Neutrophil (primary cell): Measurements from ENCODE around the gene FRYL.
"Not testable (repeated sequence)": the region's sequence is repeated elsewhere in the genome, so short reads cannot be mapped to it uniquely, and the experiment has no call there.

Experiments used
- H3K27ac ChIP-seq: fragments of 200-600 bp; sonication (generic); 2 replicates; pipeline ENCODE4 v1.5.1; 2016; ENCODE audit warnings: mild to moderate bottlenecking, moderate library complexity
- H3K27me3 ChIP-seq: fragments of 200-600 bp; sonication (generic); 2 replicates; pipeline ENCODE4 v1.6.0; 2016; ENCODE audit warnings: mild to moderate bottlenecking
- H3K36me3 ChIP-seq: fragments of 200-600 bp; sonication (generic); 2 replicates; pipeline ENCODE4 v1.5.1; 2017
- H3K4me1 ChIP-seq, 2 experiments: fragments of 200-600 bp in 1 of 2; sonication (generic) in 1 of 2; 1 replicate in 1 of 2; 2 replicates in 1 of 2; pipeline versions ENCODE4 v1.5.1 to v1.6.1; 2013 to 2016; ENCODE audit warnings: low read depth in 1 of 2, low read length in 1 of 2, mild to moderate bottlenecking in 1 of 2, moderate library complexity in 1 of 2; ENCODE audit not compliant: control insufficient read depth in 1 of 2, insufficient read depth in 1 of 2
- H3K4me3 ChIP-seq, 2 experiments: fragments of 200-600 bp in 1 of 2; sonication (generic) in 1 of 2; 1 replicate in 1 of 2; 2 replicates in 1 of 2; pipeline ENCODE4 v1.5.1; 2013 to 2016; ENCODE audit warnings: low read depth in 1 of 2, low read length in 1 of 2, mild to moderate bottlenecking in 1 of 2, moderate library complexity in 1 of 2
- H3K9me3 ChIP-seq: fragments of 200-600 bp; sonication (generic); 2 replicates; pipeline ENCODE4 v1.5.1; 2016
- TF ChIP-seq, protein P1 (sequence below): fragments of 200-600 bp; sonication (generic); IDR thresholded peaks from 2 replicates; pipeline ENCODE4 v1.5.1; 2016; ENCODE audit warnings: antibody characterized with exemption

FRYL gene

GRCh38 chr4:48748949-48749596 is 31.0 kb downstream of the FRYL start:
- H3K4me1 ChIP-seq = peaks cover 11 to 13% of the 10 kb centered on the region in 2 experiments
- H3K36me3 ChIP-seq = no peaks in the 10 kb centered on the region

DNA sequence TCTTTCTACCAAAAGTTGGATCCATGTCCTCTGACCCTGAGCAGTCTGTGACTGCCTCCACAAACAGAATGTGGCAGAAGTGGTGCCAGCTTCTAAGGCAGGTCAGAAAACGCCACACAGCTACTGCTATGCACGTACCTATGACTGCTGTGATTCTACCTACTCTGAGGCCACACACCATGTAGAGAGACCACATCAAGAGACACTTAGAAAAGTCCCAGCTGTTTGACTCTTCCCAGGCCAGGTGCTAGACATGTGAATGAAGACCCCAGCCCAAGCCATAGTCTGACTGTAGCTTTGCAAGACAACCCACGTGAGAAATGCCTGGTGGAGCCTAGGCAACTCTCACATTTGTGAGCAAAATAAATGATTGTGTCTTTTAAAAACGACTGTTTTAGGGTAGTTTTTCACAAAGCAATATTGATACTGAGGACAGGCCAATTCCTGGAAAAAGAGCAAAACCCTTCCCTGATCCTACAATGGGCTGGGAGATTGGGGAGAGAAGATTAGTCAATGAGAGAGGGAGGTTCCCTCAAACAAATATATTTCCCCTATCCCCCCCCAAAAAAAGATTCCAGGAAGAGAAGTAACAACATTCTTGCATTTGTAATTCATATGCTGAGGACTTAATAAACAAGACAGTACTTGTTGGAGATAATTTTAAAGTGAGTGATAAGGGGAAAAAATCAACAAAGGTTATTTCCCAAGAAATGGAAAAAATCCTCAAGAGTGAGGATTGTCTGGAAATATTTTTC is 33.3 kb downstream of the FRYL start:
- Histone ChIP-seq H3K27me3 (no peaks in the 10 kb centered on the region), H3K27ac (no peak overlapping the region), H3K4me1 (peaks cover 0 to 1% of the 10 kb centered on the region in 2 experiments), H3K9me3 (no peaks in the 10 kb centered on the region), H3K4me3 (no peak overlapping the region), H3K36me3 (no peaks in the 10 kb centered on the region)
- TF ChIP-seq, protein P1, sequence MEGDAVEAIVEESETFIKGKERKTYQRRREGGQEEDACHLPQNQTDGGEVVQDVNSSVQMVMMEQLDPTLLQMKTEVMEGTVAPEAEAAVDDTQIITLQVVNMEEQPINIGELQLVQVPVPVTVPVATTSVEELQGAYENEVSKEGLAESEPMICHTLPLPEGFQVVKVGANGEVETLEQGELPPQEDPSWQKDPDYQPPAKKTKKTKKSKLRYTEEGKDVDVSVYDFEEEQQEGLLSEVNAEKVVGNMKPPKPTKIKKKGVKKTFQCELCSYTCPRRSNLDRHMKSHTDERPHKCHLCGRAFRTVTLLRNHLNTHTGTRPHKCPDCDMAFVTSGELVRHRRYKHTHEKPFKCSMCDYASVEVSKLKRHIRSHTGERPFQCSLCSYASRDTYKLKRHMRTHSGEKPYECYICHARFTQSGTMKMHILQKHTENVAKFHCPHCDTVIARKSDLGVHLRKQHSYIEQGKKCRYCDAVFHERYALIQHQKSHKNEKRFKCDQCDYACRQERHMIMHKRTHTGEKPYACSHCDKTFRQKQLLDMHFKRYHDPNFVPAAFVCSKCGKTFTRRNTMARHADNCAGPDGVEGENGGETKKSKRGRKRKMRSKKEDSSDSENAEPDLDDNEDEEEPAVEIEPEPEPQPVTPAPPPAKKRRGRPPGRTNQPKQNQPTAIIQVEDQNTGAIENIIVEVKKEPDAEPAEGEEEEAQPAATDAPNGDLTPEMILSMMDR = no peak

More at GRCh38 chr4:48748949-48749596, 31.0 kb downstream of the FRYL start:
- no peak overlapping the region for H3K27ac ChIP-seq
- no peaks in the 10 kb centered on the region for H3K9me3 ChIP-seq
- TF ChIP-seq, protein P1 = no peak
- no peaks in the 10 kb centered on the region for H3K27me3 ChIP-seq
- no peak overlapping the region for H3K4me3 ChIP-seq

- H3K27ac ChIP-seq, H3K36me3 ChIP-seq, H3K9me3 ChIP-seq, H3K4me1 ChIP-seq, H3K27me3 ChIP-seq, H3K4me3 ChIP-seq: not testable (repeated sequence)
These were observed 34.9 kb downstream of the FRYL start for GRCh38 chr4:48745223-48745622.

DNA sequence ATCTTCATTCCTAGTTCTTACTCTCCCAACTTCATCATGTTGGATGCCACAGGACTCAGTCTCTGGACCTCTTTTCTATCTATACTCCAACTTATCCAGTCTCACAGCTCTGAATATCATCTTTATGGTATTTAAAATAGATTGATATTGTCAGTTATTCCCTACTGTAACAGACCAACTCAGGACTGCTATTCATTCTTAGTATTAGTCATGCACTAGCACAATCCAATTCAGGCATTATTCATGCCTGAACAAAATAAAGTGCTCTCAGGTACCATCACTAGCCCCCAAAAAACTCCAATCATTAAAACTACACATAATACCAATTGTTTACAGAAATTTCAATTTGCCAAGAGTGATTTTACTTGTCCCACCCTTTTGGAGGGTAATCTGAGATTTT is 37.7 kb downstream of the FRYL start:
- Histone ChIP-seq H3K9me3 (no peaks in the 10 kb centered on the region), H3K4me1 (no peaks in the 10 kb centered on the region), H3K36me3 (no peaks in the 10 kb centered on the region), H3K27ac (peak overlapping the region; percentile 45), H3K27me3 (no peaks in the 10 kb centered on the region), H3K4me3 (no peak overlapping the region)
- TF ChIP-seq, protein P1 = no peak

- TF ChIP-seq, protein P1 = no peak
- H3K36me3 ChIP-seq = no peaks in the 10 kb centered on the region
- no peaks in the 10 kb centered on the region for H3K4me1 ChIP-seq
These were observed 40.5 kb downstream of the FRYL start for GRCh38 chr4:48739560-48740019.

DNA sequence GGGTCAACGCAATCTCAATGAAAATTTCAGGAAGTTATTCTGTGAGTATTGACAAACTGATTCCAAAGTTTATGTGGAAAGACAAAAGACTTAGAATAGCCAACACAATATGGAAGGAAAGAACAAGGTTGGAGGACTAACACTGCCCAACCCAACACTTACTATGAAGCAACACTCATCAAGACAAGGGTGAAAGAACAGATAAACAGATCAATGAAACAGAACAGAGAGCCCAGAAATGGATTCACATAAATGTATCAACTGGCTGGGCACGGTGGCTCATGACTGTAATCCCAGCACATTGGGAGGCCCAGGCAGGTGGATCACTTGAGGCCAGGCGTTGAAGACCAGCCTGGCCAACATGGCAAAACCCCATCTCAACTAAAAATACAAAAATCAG is 41.2 kb downstream of the FRYL start:
- Histone ChIP-seq H3K36me3 (no peaks in the 10 kb centered on the region), H3K9me3 (no peaks in the 10 kb centered on the region), H3K27me3 (no peaks in the 10 kb centered on the region), H3K4me1 (no peaks in the 10 kb centered on the region), H3K4me3 (no peak overlapping the region), H3K27ac (no peak overlapping the region)
- TF ChIP-seq, protein P1 = no peak

More at GRCh38 chr4:48739560-48740019, 40.5 kb downstream of the FRYL start:
- Histone ChIP-seq H3K9me3 (no peaks in the 10 kb centered on the region), H3K27ac (no peak overlapping the region), H3K4me3 (no peak overlapping the region), H3K27me3 (no peaks in the 10 kb centered on the region)

- H3K9me3 ChIP-seq, H3K27me3 ChIP-seq, H3K4me1 ChIP-seq, H3K4me3 ChIP-seq, H3K27ac ChIP-seq, H3K36me3 ChIP-seq: not testable (repeated sequence)
These were observed 51.1 kb downstream of the FRYL start for GRCh38 chr4:48728906-48729496.
